ENCODE measurements around the gene AP1S2.

DNA sequence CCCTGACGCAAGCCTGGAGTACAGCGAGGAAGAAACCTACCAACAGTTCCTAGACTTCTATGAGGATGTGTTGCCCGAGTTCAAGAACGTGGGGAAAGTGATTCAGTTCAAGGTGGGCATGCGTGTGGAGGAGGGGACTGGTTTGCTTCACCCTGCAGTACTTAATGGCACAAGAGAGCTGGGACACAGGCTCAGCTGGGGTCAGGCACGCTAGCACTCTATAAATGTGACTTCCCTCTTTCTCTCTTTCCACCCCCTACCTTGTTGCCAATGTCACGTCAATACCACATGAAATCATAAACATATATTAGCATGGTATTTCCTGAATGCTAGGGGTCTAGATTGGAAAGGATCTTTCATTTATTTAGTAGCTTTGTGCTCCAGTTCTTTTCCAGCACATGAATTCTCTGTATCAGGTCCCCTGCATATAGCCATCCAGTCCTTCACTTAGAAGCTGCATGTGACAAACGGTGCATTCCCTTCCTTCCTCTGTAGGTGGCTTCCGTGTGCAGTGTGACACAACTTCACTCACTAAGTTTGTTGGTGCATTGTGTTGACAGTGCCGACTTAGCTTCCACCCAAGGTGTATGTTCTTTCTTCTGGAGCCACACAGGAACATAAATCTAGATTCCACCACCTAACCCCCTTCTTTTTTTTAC, 38.7 kb downstream of the AP1S2 start:
- TF ChIP-seq, protein P1, sequence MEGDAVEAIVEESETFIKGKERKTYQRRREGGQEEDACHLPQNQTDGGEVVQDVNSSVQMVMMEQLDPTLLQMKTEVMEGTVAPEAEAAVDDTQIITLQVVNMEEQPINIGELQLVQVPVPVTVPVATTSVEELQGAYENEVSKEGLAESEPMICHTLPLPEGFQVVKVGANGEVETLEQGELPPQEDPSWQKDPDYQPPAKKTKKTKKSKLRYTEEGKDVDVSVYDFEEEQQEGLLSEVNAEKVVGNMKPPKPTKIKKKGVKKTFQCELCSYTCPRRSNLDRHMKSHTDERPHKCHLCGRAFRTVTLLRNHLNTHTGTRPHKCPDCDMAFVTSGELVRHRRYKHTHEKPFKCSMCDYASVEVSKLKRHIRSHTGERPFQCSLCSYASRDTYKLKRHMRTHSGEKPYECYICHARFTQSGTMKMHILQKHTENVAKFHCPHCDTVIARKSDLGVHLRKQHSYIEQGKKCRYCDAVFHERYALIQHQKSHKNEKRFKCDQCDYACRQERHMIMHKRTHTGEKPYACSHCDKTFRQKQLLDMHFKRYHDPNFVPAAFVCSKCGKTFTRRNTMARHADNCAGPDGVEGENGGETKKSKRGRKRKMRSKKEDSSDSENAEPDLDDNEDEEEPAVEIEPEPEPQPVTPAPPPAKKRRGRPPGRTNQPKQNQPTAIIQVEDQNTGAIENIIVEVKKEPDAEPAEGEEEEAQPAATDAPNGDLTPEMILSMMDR (IDR thresholded peaks at IDR 0.05): no peak
- TF ChIP-seq POLR2A (IDR thresholded peaks at IDR 0.05): no peak

All from vagina (tissue), 2 donors.